MM.1S (cell line): ENCODE results near the gene FAM3D.

Experiments used
- EZH2 ChIP-seq: fragments of 300-600 bp; sonication (generic); optimal IDR thresholded peaks from 2 replicates; pipeline ENCODE3; 2017; ENCODE audit warnings: low read depth, mild to moderate bottlenecking, antibody characterized with exemption, low read length, mixed read lengths
- EZH2phosphoT487 ChIP-seq: fragments of 300-600 bp; sonication (generic); IDR thresholded peaks from 2 replicates; pipeline ENCODE4 v1.6.1; 2018; ENCODE audit warnings: antibody characterized with exemption, low read length
- TF ChIP-seq, protein P1 (sequence below): fragments of 300-600 bp; sonication (generic); IDR thresholded peaks from 2 replicates; pipeline ENCODE4 v1.5.1; 2016; ENCODE audit warnings: antibody characterized with exemption, low read length, mixed read lengths

- TF ChIP-seq EZH2 (no peak), EZH2phosphoT487 (no peak)
- TF ChIP-seq, protein P1, sequence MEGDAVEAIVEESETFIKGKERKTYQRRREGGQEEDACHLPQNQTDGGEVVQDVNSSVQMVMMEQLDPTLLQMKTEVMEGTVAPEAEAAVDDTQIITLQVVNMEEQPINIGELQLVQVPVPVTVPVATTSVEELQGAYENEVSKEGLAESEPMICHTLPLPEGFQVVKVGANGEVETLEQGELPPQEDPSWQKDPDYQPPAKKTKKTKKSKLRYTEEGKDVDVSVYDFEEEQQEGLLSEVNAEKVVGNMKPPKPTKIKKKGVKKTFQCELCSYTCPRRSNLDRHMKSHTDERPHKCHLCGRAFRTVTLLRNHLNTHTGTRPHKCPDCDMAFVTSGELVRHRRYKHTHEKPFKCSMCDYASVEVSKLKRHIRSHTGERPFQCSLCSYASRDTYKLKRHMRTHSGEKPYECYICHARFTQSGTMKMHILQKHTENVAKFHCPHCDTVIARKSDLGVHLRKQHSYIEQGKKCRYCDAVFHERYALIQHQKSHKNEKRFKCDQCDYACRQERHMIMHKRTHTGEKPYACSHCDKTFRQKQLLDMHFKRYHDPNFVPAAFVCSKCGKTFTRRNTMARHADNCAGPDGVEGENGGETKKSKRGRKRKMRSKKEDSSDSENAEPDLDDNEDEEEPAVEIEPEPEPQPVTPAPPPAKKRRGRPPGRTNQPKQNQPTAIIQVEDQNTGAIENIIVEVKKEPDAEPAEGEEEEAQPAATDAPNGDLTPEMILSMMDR = no peak
These were observed 8.1 kb downstream of the FAM3D start for GRCh38 chr3:58658508-58658907.
